Thyroid gland (tissue), 4 donors: ENCODE measurements around the gene PTTG1. TPM values are rescaled to one million over a fixed set of nuclear protein-coding genes. Genes with fewer than 3 reads are reported as not detected.

Source experiments
- DNase-seq, 2 donors: peaks; one replicate each; pipeline ENCODE4 v3.0.0-alpha.2; 2019
- H3K27ac ChIP-seq, 3 donors: fragments of 200-600 bp; sonication (generic); 1 replicate in 2 of 3; 2 replicates in 1 of 3; pipeline ENCODE4 v1.5.1; 2016 to 2019; ENCODE audit warnings: mild to moderate bottlenecking in 1 of 3, moderate library complexity in 1 of 3
- H3K27me3 ChIP-seq: fragments of 200-600 bp; sonication (generic); one replicate; pipeline ENCODE4 v1.5.1; 2019
- H3K36me3 ChIP-seq, 2 donors: fragments of 200-600 bp; sonication (generic); one replicate each; pipeline ENCODE4 v1.5.1; 2016 to 2019
- H3K4me1 ChIP-seq, 2 donors: fragments of 200-600 bp; sonication (generic); one replicate each; pipeline ENCODE4 v1.5.1; 2017 to 2019
- H3K4me3 ChIP-seq, 3 donors: fragments of 200-600 bp; sonication (generic); replicated peaks in 1 of 3; 1 replicate in 2 of 3; 2 replicates in 1 of 3; pipeline ENCODE4 v1.5.1; 2016; ENCODE audit warnings: mild to moderate bottlenecking in 1 of 3
- H3K9me3 ChIP-seq: fragments of 200-600 bp; sonication (generic); one replicate; pipeline ENCODE4 v1.5.1; 2017
- POLR2A ChIP-seq, 2 donors: fragments of 450-650 bp; IDR thresholded peaks; one replicate each; pipeline ENCODE4 v1.6.1; 2017; ENCODE audit warnings: antibody characterized with exemption in 2 of 2, mild to moderate bottlenecking in 2 of 2, moderate library complexity in 1 of 2
- WGBS, 2 donors: methylation state at CpG; one replicate each; pipeline ENCODE4 v1.1.5; 2017; 5-methylcytosine and 5-hydroxymethylcytosine counted together
- intact Hi-C: fragments of 100-400 bp; cut with DNase I; formaldehyde crosslinking; loops from one replicate; pipeline ENCODE4 v1.15.1; 2023
- total RNA-seq, 4 donors: library from RNA; depleted of rRNA; stranded (reverse); fragments of >200 nt; gene quantifications; one replicate each; pipeline ENCODE4 v1.2.3, GENCODE V29; 2016
- TF ChIP-seq, protein P1 (sequence below), 6 experiments: fragments of 200-600 bp in 3 of 6; fragments of 450-650 bp in 3 of 6; sonication (generic) in 3 of 6; IDR thresholded peaks; one replicate each; pipeline ENCODE4 v1.5.1; 2016 to 2019; ENCODE audit warnings: antibody characterized with exemption in 6 of 6, mild to moderate bottlenecking in 2 of 6, inconsistent platforms in 1 of 6, moderate library complexity in 1 of 6

PTTG1 gene
- total RNA-seq, result 100 to 1,000 TPM in 1 of 4 donors, 10 to 100 TPM in 3; 42.6 to 165 (median 79.4) TPM

DNA sequence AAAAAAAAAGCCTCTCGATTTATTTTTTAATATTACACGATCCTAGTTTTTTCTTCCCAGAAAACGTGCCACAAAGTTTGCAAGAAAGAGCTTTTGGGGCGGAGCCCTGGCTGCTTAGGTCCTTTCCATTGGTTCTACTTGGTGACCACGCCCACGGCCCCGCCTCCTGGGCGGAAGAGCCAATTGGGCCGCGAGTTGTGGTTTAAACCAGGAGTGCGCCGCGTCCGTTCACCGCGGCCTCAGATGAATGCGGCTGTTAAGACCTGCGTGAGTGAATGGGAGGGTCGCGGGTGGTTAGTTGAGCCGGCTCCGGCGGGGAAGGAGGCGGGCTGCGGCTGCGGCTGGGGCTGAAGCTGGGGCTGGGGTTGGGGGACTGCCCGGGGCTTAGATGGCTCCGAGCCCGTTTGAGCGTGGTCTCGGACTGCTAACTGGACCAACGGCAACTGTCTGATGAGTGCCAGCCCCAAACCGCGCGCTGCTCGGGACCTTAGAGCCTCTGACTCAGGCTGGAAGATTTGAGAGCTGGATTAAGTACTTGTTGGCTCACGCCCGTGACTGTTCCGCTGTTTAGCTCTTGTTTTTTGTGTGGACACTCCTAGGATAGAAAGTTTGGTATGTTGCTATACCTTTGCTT is at the start of gene PTTG1:
Gene PTTG1, plus strand, starts transcription at position 231 of the 634 bp plus-strand sequence. CDS start 458 bp downstream, outside the sequence.
- peak within 1 kb of the TSS in 2 of 3 donors; percentile 53 to 55 for H3K4me3 ChIP-seq

DNA sequence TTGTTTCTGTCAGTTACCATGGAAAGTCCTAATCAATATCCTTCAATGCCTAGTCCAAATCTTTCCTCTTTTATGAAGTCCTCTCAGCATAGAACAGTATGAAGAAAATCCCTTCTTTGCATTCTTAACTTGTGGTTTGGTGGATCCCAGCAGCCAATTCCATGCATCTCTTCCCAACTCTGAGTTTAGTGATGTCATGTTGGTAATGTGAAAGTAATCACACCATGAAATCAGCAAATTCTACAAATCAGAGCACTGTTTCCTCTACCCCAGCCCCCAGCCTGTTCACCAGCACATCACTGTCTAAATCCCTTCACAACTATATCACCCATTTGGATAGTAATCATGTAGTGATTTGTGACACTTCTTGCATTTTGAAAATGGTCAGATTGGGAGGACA is 46.5 kb upstream of the PTTG1 start:
- no peak overlapping the region for H3K4me3 ChIP-seq
- H3K27me3 ChIP-seq, result no peaks in the 10 kb centered on the region
- TF ChIP-seq, protein P1, sequence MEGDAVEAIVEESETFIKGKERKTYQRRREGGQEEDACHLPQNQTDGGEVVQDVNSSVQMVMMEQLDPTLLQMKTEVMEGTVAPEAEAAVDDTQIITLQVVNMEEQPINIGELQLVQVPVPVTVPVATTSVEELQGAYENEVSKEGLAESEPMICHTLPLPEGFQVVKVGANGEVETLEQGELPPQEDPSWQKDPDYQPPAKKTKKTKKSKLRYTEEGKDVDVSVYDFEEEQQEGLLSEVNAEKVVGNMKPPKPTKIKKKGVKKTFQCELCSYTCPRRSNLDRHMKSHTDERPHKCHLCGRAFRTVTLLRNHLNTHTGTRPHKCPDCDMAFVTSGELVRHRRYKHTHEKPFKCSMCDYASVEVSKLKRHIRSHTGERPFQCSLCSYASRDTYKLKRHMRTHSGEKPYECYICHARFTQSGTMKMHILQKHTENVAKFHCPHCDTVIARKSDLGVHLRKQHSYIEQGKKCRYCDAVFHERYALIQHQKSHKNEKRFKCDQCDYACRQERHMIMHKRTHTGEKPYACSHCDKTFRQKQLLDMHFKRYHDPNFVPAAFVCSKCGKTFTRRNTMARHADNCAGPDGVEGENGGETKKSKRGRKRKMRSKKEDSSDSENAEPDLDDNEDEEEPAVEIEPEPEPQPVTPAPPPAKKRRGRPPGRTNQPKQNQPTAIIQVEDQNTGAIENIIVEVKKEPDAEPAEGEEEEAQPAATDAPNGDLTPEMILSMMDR (IDR thresholded peaks at IDR 0.05), result no peak
- no peaks in the 10 kb centered on the region for H3K4me1 ChIP-seq
- H3K36me3 ChIP-seq, result no peaks in the 10 kb centered on the region
- no peaks in the 10 kb centered on the region for H3K9me3 ChIP-seq
- DNase-seq, result no peak
- H3K27ac ChIP-seq, result no peak overlapping the region
- intact Hi-C loops, result no loop called here

More for the DNA sequence above, at the start of gene PTTG1:
- no peaks in the 10 kb centered on the region for H3K36me3 ChIP-seq
- WGBS, 2 donors, result 0 to 1% methylated on average over 18 to 39 of the region's 39 CpGs
- H3K27ac ChIP-seq, result peak within 1 kb of the TSS; percentile 51 to 87 (median 80)
- no peaks in the 10 kb centered on the region for H3K27me3 ChIP-seq
- intact Hi-C loops, result no loop called here
- TF ChIP-seq POLR2A (IDR thresholded peaks at IDR 0.05), result peak; percentile 47 to 89
- TF ChIP-seq, protein P1 (IDR thresholded peaks at IDR 0.05), result no peak
- H3K4me1 ChIP-seq, result peaks cover 47 to 48% of the 10 kb centered on the region in 2 donors
- DNase-seq, result peak; percentile 98 to 99
- no peaks in the 10 kb centered on the region for H3K9me3 ChIP-seq

DNA sequence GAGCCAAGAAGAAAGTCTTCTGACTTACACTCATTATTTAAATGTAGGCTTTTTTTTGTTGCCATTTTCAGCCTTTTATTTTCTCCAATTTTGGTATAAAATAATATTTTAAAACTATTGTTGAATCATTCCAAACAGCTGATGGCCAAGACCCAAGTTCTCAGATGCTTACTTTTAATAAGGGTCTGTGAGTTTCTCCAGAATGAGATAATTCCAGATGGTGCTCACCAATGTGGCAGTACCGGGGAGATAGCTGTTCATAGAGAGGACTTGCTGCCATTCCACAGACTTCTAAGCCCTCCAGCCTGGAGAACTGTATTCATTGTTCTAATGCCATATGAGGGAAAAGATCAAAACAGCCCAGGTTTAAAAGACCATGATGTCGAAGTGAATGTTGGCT is 46.0 kb upstream of the PTTG1 start:
- Histone ChIP-seq H3K4me1 (no peaks in the 10 kb centered on the region), H3K27ac (no peak overlapping the region), H3K36me3 (no peaks in the 10 kb centered on the region), H3K9me3 (no peaks in the 10 kb centered on the region), H3K4me3 (no peak overlapping the region), H3K27me3 (no peaks in the 10 kb centered on the region)
- no peak for DNase-seq
- TF ChIP-seq, protein P1 (IDR thresholded peaks at IDR 0.05), result no peak
- no peak for TF ChIP-seq POLR2A (IDR thresholded peaks at IDR 0.05)
- 80 to 91% methylated on average over 2 of the region's 2 CpGs for WGBS, 2 donors
- intact Hi-C loops, result no loop called here

DNA sequence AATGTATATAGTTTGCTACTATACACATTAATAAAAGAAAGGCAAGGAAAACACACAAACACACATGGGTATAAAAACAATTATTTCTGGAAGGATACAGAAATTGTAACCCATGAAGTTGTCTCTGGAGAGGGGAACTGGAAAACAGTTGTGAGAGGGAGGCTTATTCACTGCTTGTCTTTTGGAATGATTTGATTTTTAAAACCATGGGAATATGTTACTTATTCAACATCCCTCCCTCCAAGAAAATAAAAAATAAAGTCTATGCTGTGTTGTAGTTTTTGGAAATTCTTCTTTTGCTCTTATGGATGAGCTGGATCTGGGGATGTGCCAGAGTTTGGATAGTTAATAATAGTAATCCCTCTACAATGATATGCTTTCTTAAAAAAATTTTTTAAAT is 45.2 kb upstream of the PTTG1 start:
- H3K9me3 ChIP-seq, result no peaks in the 10 kb centered on the region
- no peak for DNase-seq
- no peak overlapping the region for H3K4me3 ChIP-seq
- H3K36me3 ChIP-seq, result no peaks in the 10 kb centered on the region
- intact Hi-C loops, result no loop called here
- H3K27me3 ChIP-seq, result no peaks in the 10 kb centered on the region
- no peaks in the 10 kb centered on the region for H3K4me1 ChIP-seq
- TF ChIP-seq, protein P1 (IDR thresholded peaks at IDR 0.05), result no peak
- TF ChIP-seq POLR2A (IDR thresholded peaks at IDR 0.05), result no peak
- H3K27ac ChIP-seq, result no peak overlapping the region

DNA sequence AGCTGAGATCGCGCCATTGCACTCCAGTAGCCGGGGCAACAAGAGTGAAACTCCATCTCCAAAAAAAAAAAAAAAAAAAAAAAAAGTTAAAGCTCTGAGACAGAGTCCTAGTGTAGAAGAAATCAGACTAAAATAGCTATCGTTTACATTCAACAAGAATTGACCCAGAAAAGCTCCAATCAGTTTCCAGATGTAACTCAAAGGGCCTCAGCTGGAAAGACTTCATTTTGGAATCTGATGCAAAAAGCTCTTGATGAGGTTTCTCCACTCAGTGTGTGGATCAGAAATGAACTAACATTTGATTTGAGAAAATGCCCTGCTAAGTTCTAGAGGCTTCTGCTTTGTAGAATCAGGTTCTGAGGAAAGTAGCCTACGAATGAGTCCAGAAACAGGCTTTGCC is 44.0 kb upstream of the PTTG1 start:
- no peaks in the 10 kb centered on the region for H3K9me3 ChIP-seq
- TF ChIP-seq POLR2A (IDR thresholded peaks at IDR 0.05), result no peak
- intact Hi-C loops, result no loop called here
- H3K4me3 ChIP-seq, result no peak overlapping the region
- WGBS, 2 donors, result 85 to 91% methylated on average over 5 of the region's 5 CpGs
- H3K27ac ChIP-seq, result no peak overlapping the region
- H3K36me3 ChIP-seq, result no peaks in the 10 kb centered on the region
- no peak for DNase-seq
- H3K27me3 ChIP-seq, result no peaks in the 10 kb centered on the region
- H3K4me1 ChIP-seq, result no peaks in the 10 kb centered on the region
